Mesothelial cell of epicardium (in vitro differentiated cells): Measurements from ENCODE around the gene CLCN1. TPM values are rescaled to one million over a fixed set of nuclear protein-coding genes. Genes with fewer than 3 reads are reported as not detected.

Source experiments
- DNase-seq, 2 experiments: peaks; one replicate each; pipeline ENCODE4 v3.0.0; 2021; ENCODE audit warnings: low spot score in 2 of 2; ENCODE audit not compliant: unreplicated experiment in 2 of 2
- H3K27ac Mint-ChIP-seq: 2 replicates; pipeline ENCODE4 v1.8.0; 2021; ENCODE audit warnings: mixed read lengths
- H3K27me3 Mint-ChIP-seq: 2 replicates; pipeline ENCODE4 v1.8.0; 2021; ENCODE audit warnings: low read depth, mixed read lengths
- H3K36me3 Mint-ChIP-seq: 2 replicates; pipeline ENCODE4 v1.8.0; 2021; ENCODE audit warnings: mixed read lengths
- H3K4me1 Mint-ChIP-seq: 2 replicates; pipeline ENCODE4 v1.8.0; 2021; ENCODE audit warnings: mixed read lengths
- H3K4me3 Mint-ChIP-seq: 2 replicates; pipeline ENCODE4 v1.8.0; 2021; ENCODE audit warnings: mild to moderate bottlenecking, moderate library complexity, mixed read lengths
- H3K9me3 Mint-ChIP-seq: 2 replicates; pipeline ENCODE4 v1.8.0; 2021; ENCODE audit warnings: mixed read lengths
- total RNA-seq: library from RNA; stranded (reverse); gene quantifications from 3 replicates; pipeline ENCODE4 v1.2.1, GENCODE V29; 2021
- TF ChIP-seq, protein P1 (sequence below): fragments of 200-600 bp; sonication (generic); IDR thresholded peaks from one replicate; pipeline ENCODE4 v1.5.0; 2021; ENCODE audit warnings: antibody characterized with exemption; ENCODE audit not compliant: unreplicated experiment

CLCN1 gene
- total RNA-seq, 1 donor from 2014 or later = 0.16 TPM

GRCh38 chr7:143303733-143304132 is 12.2 kb upstream of the CLCN1 start:
- Mint-ChIP-seq H3K4me3 (no peak overlapping the region), H3K27ac (no peak overlapping the region), H3K27me3 (no peaks in the 10 kb centered on the region), H3K4me1 (no peaks in the 10 kb centered on the region), H3K9me3 (no peaks in the 10 kb centered on the region), H3K36me3 (peaks cover 75% of the 10 kb centered on the region)
- TF ChIP-seq, protein P1, sequence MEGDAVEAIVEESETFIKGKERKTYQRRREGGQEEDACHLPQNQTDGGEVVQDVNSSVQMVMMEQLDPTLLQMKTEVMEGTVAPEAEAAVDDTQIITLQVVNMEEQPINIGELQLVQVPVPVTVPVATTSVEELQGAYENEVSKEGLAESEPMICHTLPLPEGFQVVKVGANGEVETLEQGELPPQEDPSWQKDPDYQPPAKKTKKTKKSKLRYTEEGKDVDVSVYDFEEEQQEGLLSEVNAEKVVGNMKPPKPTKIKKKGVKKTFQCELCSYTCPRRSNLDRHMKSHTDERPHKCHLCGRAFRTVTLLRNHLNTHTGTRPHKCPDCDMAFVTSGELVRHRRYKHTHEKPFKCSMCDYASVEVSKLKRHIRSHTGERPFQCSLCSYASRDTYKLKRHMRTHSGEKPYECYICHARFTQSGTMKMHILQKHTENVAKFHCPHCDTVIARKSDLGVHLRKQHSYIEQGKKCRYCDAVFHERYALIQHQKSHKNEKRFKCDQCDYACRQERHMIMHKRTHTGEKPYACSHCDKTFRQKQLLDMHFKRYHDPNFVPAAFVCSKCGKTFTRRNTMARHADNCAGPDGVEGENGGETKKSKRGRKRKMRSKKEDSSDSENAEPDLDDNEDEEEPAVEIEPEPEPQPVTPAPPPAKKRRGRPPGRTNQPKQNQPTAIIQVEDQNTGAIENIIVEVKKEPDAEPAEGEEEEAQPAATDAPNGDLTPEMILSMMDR = no peak
- no peak for DNase-seq

- Mint-ChIP-seq H3K36me3 (peaks cover 74% of the 10 kb centered on the region), H3K4me1 (no peaks in the 10 kb centered on the region), H3K9me3 (no peaks in the 10 kb centered on the region), H3K4me3 (no peak overlapping the region), H3K27ac (no peak overlapping the region), H3K27me3 (no peaks in the 10 kb centered on the region)
- TF ChIP-seq, protein P1 = no peak
- DNase-seq = no peak
Observed at GRCh38 chr7:143304938-143305337, 11.0 kb upstream of the CLCN1 start.

GRCh38 chr7:143305423-143306070 is 10.4 kb upstream of the CLCN1 start:
- no peak overlapping the region for H3K4me3 Mint-ChIP-seq
- peaks cover 71% of the 10 kb centered on the region for H3K36me3 Mint-ChIP-seq
- H3K27ac Mint-ChIP-seq = no peak overlapping the region
- H3K9me3 Mint-ChIP-seq = no peaks in the 10 kb centered on the region
- peak in 1 of 2 experiments; percentile 55 for DNase-seq
- no peaks in the 10 kb centered on the region for H3K4me1 Mint-ChIP-seq
- TF ChIP-seq, protein P1 = peak; percentile 37
- no peaks in the 10 kb centered on the region for H3K27me3 Mint-ChIP-seq

DNA sequence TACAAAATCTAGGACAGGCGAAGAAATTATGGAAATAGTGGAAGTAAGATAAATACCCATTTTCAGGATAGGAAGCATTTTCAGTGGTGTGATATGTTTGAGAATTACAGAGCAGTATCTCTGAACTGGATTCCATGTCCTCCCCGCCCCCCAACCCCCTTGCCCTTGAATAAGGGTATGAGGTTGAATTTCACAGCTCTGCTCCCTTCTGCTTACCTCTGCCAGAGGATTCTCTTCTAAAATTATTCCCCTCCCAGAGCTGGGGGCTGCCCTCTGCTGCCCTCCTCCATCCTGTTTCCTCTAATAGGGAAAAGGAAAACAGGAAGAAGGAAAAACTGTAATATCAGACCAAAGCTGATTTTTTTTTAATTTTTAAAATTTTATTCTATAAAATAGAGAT is 7.3 kb upstream of the CLCN1 start:
- Mint-ChIP-seq H3K4me1 (no peaks in the 10 kb centered on the region), H3K27ac (no peak overlapping the region), H3K36me3 (peaks cover 55% of the 10 kb centered on the region), H3K9me3 (no peaks in the 10 kb centered on the region), H3K4me3 (no peak overlapping the region), H3K27me3 (no peaks in the 10 kb centered on the region)
- TF ChIP-seq, protein P1 = no peak
- no peak for DNase-seq

DNA sequence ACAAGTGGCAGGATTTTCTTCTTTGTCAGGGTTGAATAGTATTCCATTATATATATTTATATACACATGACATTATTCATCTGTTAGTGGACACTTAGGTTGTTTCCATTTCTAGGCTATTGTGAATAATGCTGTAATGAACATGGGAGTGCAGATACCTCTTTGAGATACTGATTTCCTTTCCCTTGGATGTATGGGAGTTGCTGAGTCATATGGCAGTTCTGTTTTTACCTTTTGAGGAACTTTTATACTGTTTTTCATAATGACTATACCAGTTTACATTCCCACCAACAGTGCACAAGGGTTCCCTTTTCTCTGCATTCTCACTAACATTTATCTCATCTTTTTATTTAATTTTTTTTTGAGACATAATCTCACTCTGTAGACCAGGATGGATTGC is 1.8 kb upstream of the CLCN1 start:
- H3K4me3 Mint-ChIP-seq = no peak overlapping the region
- DNase-seq = no peak
- TF ChIP-seq, protein P1 = no peak
- no peak overlapping the region for H3K27ac Mint-ChIP-seq
- peaks cover 14% of the 10 kb centered on the region for H3K36me3 Mint-ChIP-seq
- peaks cover 12% of the 10 kb centered on the region for H3K4me1 Mint-ChIP-seq
- H3K9me3 Mint-ChIP-seq = no peaks in the 10 kb centered on the region
- no peaks in the 10 kb centered on the region for H3K27me3 Mint-ChIP-seq
